CD4-positive, alpha-beta T cell (primary cell): ENCODE data around the gene MGAM2. TPM values are rescaled to one million over a fixed set of nuclear protein-coding genes. Genes with fewer than 3 reads are reported as not detected.

Source experiments
- ATAC-seq: fragments of 200-7000 bp; cut with Tn5 transposase; one replicate; pipeline ENCODE4 v1.10.0; 2022; ENCODE audit warnings: mild to moderate bottlenecking; ENCODE audit not compliant: poor library complexity
- CTCF ChIA-PET: fragments of 350-600 bp; sonication (Branson Sonifier 250); formaldehyde crosslinking; loops from one replicate; lab custom pipeline; 2021; ENCODE audit warnings: antibody characterized with exemption, inconsistent platforms; lab: Charles Lee
- POLR2A ChIA-PET: fragments of 350-600 bp; sonication (Branson Sonifier 250); formaldehyde crosslinking; loops from one replicate; lab custom pipeline; 2021; ENCODE audit warnings: antibody characterized with exemption, inconsistent platforms; lab: Charles Lee
- DNase-seq, 14 experiments: peaks; one replicate each; pipeline ENCODE4 v3.0.0-alpha.2; 2013 to 2020; ENCODE audit warnings: mixed read lengths in 2 of 14
- H3K27ac ChIP-seq, 2 donors: one replicate each; pipeline versions ENCODE4 v1.5.1 to v1.7.0; 2013; ENCODE audit warnings: low read length in 2 of 2, low read depth in 1 of 2, mild to moderate bottlenecking in 1 of 2
- H3K27me3 ChIP-seq, 2 experiments: 1 replicate in 1 of 2; 2 replicates in 1 of 2; pipeline versions ENCODE4 v1.6.1 to v1.7.0; 2013; ENCODE audit warnings: low read length in 2 of 2, control low read depth in 1 of 2, mild to moderate bottlenecking in 1 of 2, moderate library complexity in 1 of 2; ENCODE audit not compliant: insufficient read depth in 2 of 2, control insufficient read depth in 1 of 2
- H3K36me3 ChIP-seq: one replicate; pipeline ENCODE4 v1.6.1; 2013; ENCODE audit warnings: low read length, control low read depth; ENCODE audit not compliant: insufficient read depth
- H3K4me1 ChIP-seq: one replicate; pipeline ENCODE4 v1.6.1; 2013; ENCODE audit warnings: low read length, control low read depth; ENCODE audit not compliant: insufficient read depth
- H3K4me3 ChIP-seq: one replicate; pipeline ENCODE4 v1.5.1; 2013; ENCODE audit warnings: mild to moderate bottlenecking, low read length, moderate library complexity
- H3K9me3 ChIP-seq, 2 experiments: 1 replicate in 1 of 2; 2 replicates in 1 of 2; pipeline versions ENCODE4 v1.6.1 to v1.7.0; 2013; ENCODE audit warnings: low read length in 2 of 2, mild to moderate bottlenecking in 2 of 2, control low read depth in 1 of 2, moderate library complexity in 1 of 2; ENCODE audit not compliant: control insufficient read depth in 1 of 2, insufficient read depth in 1 of 2
- H3K27ac Mint-ChIP-seq: one replicate; pipeline ENCODE4 v1.8.0; 2020; ENCODE audit warnings: mixed read lengths
- H3K27me3 Mint-ChIP-seq: one replicate; pipeline ENCODE4 v1.8.0; 2021; ENCODE audit warnings: mixed read lengths
- H3K36me3 Mint-ChIP-seq: one replicate; pipeline ENCODE4 v1.8.0; 2021; ENCODE audit warnings: low read depth, mixed read lengths
- H3K4me1 Mint-ChIP-seq: one replicate; pipeline ENCODE4 v1.8.0; 2021; ENCODE audit warnings: low read depth, mixed read lengths
- H3K4me3 Mint-ChIP-seq: one replicate; pipeline ENCODE4 v1.8.0; 2020; ENCODE audit warnings: mild to moderate bottlenecking, mixed read lengths
- H3K9me3 Mint-ChIP-seq: one replicate; pipeline ENCODE4 v1.8.0; 2020; ENCODE audit warnings: mixed read lengths
- intact Hi-C, 2 experiments: fragments of 100-400 bp; cut with DNase I in 1 of 2; cut with micrococcal nuclease in 1 of 2; formaldehyde crosslinking; loops; one replicate each; pipeline versions ENCODE4 v1.15.1 to v1.9.0; 2023 to 2025; cut with DNase I, micrococcal nuclease
- total RNA-seq, 174 experiments: library from RNA in 2 of 174; stranded (reverse) in 2 of 174; gene quantifications; one replicate each; pipeline ENCODE4 v1.2.3 and lab custom pipeline; 2021 to 2026
- TF ChIP-seq, protein P1 (sequence below): fragments of 200-600 bp; IDR thresholded peaks from one replicate; pipeline ENCODE4 v1.8.0; 2022; ENCODE audit warnings: antibody characterized with exemption, mild to moderate bottlenecking

MGAM2 gene
- total RNA-seq, 2 experiments from 2014 or later = not detected

DNA sequence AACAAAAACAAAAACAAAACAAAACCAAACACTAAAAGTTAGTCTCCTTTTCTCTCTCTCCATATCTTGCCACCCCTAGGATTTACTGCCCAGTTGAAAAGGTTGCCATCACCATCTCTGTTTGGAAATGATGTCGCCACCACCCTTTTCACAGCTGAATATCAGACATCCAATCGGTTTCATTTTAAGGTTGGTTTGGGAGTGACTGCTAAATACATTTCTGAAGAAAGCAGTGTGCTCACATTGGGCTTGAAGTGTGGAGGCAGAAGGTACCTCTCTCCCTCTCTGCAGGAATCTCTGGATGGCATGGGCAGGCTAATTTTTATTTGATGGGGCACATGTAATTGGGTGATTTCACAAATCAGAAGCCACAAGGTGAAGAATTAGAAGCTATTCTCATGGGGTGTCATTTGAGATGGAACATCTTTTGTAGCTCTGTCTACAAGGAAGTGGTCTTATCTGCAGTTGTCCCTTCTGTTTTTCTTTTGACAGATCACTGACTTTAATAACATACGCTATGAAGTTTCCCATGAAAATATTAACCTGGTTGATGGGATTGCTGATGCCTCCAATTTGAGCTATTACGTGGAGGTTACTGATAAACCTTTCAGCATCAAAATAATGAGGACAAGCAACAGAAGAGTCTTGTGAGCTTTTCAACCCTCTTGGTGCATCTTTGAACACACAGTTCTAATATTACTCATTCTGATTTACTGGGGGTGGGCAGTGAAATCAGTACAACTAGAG is 20.1 kb downstream of the MGAM2 start:
- intact Hi-C loops = no loop called here
- no peaks in the 10 kb centered on the region for H3K36me3 Mint-ChIP-seq
- no peaks in the 10 kb centered on the region for H3K4me1 Mint-ChIP-seq
- H3K36me3 ChIP-seq = no peaks in the 10 kb centered on the region
- H3K27me3 ChIP-seq = peaks cover 0 to 3% of the 10 kb centered on the region in 2 experiments
- POLR2A ChIA-PET = no interaction called here
- no peak overlapping the region for H3K4me3 Mint-ChIP-seq
- ATAC-seq (peak; percentile 37), DNase-seq (no peak)
- no peaks in the 10 kb centered on the region for H3K9me3 Mint-ChIP-seq
- H3K27me3 Mint-ChIP-seq = peaks cover 13% of the 10 kb centered on the region
- CTCF ChIA-PET = no interaction called here
- no peak overlapping the region for H3K27ac Mint-ChIP-seq
- no peaks in the 10 kb centered on the region for H3K4me1 ChIP-seq
- TF ChIP-seq, protein P1, sequence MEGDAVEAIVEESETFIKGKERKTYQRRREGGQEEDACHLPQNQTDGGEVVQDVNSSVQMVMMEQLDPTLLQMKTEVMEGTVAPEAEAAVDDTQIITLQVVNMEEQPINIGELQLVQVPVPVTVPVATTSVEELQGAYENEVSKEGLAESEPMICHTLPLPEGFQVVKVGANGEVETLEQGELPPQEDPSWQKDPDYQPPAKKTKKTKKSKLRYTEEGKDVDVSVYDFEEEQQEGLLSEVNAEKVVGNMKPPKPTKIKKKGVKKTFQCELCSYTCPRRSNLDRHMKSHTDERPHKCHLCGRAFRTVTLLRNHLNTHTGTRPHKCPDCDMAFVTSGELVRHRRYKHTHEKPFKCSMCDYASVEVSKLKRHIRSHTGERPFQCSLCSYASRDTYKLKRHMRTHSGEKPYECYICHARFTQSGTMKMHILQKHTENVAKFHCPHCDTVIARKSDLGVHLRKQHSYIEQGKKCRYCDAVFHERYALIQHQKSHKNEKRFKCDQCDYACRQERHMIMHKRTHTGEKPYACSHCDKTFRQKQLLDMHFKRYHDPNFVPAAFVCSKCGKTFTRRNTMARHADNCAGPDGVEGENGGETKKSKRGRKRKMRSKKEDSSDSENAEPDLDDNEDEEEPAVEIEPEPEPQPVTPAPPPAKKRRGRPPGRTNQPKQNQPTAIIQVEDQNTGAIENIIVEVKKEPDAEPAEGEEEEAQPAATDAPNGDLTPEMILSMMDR = no peak
- no peaks in the 10 kb centered on the region for H3K9me3 ChIP-seq
- H3K27ac ChIP-seq = no peak overlapping the region
- H3K4me3 ChIP-seq = no peak overlapping the region

DNA sequence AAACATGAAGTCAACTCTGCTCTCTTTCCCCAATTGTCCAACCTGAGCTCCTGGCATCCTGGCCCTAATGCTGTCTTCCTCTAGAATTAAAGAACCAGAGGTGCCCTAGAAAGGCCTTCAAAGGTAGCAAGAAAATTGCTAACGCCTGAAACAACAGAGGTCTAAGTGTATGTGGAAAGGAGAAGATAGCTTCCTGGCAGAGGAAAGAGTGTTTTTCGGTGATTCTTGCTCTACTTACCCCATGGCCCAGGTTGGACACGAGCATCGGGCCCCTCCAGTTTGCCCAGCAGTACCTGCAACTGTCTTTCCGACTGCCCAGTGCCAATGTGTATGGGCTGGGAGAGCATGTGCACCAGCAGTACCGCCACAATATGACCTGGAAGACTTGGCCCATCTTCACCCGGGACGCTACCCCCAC is 22.2 kb downstream of the MGAM2 start:
- POLR2A ChIA-PET = no interaction called here
- ATAC-seq = peak; percentile 17
- intact Hi-C loops = no loop called here

DNA sequence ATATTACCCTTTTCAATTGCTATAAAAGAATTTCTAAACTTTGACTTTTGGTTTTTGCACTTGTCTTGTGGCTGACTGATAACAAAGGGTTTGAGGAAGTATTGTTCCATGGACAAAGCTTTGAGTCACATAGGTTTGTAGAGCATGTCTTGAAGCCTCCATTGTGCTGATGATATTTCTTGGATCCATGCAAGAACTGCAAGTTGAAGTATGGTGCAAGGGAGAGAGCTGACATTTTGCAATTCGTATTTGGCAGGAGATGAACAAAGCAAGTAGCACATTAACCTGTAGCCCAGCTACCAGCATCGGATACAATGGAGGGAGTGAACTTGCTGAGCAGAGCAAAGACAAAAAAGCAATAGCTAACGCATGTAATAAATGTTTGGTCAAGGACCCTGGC is 23.4 kb downstream of the MGAM2 start:
- Mint-ChIP-seq H3K36me3 (no peaks in the 10 kb centered on the region), H3K9me3 (no peaks in the 10 kb centered on the region), H3K4me3 (no peak overlapping the region), H3K4me1 (no peaks in the 10 kb centered on the region), H3K27me3 (peaks cover 6% of the 10 kb centered on the region), H3K27ac (no peak overlapping the region)
- intact Hi-C loops = no loop called here
- ChIA-PET CTCF (no interaction called here), POLR2A (interaction anchor here (0.6 kb wide), 1 partner anchor 75 kb away, joined by 4 read pairs; no protein-coding TSS in a partner anchor)
- DNase-seq = no peak
- Histone ChIP-seq H3K4me1 (no peaks in the 10 kb centered on the region), H3K27me3 (peaks cover 0 to 3% of the 10 kb centered on the region in 2 experiments), H3K27ac (no peak overlapping the region), H3K9me3 (no peaks in the 10 kb centered on the region), H3K36me3 (no peaks in the 10 kb centered on the region), H3K4me3 (no peak overlapping the region)
- no peak for ATAC-seq
- TF ChIP-seq, protein P1 = no peak

More for the DNA sequence above, 22.2 kb downstream of the MGAM2 start:
- Mint-ChIP-seq H3K27ac (no peak overlapping the region), H3K9me3 (no peaks in the 10 kb centered on the region), H3K4me1 (no peaks in the 10 kb centered on the region), H3K4me3 (no peak overlapping the region), H3K36me3 (no peaks in the 10 kb centered on the region), H3K27me3 (peaks cover 6% of the 10 kb centered on the region)
- Histone ChIP-seq H3K27ac (no peak overlapping the region), H3K36me3 (no peaks in the 10 kb centered on the region), H3K4me1 (no peaks in the 10 kb centered on the region), H3K27me3 (peaks cover 0 to 3% of the 10 kb centered on the region in 2 experiments), H3K4me3 (no peak overlapping the region), H3K9me3 (no peaks in the 10 kb centered on the region)
- TF ChIP-seq, protein P1 = no peak
- no peak for DNase-seq
- CTCF ChIA-PET = no interaction called here
